GM18867 (cell line): Measurements from ENCODE around the gene INMT.
"Not testable (repeated sequence)": the region's sequence is repeated elsewhere in the genome, so short reads cannot be mapped to it uniquely, and the experiment has no call there.

ENCODE experiments used
- ATAC-seq: cut with Tn5 transposase; IDR thresholded peaks from one replicate; pipeline ENCODE4 v1.9.1; 2021; ENCODE audit warnings: mild to moderate bottlenecking, moderate library complexity; ENCODE audit not compliant: unreplicated experiment

Gene INMT

DNA sequence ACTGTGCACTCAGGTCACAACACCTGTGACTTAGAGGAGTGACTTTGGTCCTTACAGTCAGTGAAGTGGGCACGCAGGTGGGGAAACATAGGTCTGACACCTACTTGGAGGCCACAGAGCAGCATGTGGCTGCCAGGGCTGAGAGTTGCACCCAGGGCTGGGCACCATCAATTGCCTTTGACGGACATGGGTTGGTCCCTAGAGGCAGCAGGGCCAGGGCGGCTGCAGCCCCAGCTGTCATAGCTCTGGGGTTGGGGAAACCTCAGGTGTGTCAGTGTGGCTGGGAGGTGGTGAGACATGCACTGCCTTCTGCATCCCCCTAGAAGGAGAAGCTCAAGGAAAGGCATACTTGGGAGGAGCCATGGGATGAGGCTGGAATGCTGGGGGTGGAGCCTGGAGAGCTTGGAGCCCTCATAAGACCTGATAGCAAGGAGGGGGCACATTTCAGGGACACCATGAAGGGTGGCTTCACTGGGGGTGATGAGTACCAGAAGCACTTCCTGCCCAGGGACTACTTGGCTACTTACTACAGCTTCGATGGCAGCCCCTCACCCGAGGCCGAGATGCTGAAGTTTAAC lies at the start of gene INMT:
TSS of gene INMT (plus strand) at position 440 of the 578 bp plus-strand sequence. CDS start at position 456, 16 bp downstream.
- ATAC-seq: no peak

- ATAC-seq: no peak
Observed at GRCh38 chr7:30702200-30702599, 49.7 kb upstream of the INMT start.

- ATAC-seq: no peak
Observed at GRCh38 chr7:30703756-30704155, 48.2 kb upstream of the INMT start.

DNA sequence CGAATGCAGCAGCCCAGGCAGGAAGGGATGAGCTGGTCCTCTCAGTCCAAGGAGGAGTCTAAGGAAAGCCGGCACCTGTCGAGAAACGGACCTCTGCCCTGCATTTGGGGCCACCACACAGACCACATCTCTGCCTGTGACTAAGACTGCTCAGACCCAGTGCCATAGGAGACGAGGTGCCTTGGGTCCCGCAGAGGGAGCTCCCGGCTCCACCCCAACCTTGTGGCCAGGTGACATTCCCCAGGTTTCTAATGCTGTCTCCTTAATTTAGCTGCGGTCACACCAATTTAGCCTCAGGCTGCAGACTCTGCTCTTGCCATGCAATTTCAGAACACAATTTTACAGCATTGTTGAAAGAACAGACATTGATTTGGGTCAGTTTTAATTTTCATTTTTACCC lies 46.9 kb upstream of the INMT start:
- ATAC-seq: no peak

DNA sequence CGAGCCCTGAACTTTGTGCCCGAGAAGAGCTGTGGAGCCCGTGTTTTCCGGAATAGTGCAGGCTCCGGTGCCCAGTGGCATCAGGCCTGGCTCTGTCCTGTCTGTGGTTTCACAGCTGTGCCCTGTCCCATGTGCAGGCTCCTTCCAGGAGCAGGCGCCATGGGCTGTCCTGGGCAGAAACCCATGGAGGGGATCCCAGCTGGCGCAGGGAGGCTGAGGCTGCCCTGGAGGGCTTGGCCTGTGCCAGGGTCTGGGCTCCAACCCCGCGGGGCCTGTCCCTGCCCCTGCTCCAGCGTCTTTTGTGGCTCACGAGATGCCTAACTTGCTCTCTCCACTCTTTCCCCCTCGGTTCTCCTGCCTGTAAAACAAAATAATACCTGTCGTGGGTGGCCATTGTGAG lies 46.3 kb upstream of the INMT start:
- ATAC-seq: no peak

DNA sequence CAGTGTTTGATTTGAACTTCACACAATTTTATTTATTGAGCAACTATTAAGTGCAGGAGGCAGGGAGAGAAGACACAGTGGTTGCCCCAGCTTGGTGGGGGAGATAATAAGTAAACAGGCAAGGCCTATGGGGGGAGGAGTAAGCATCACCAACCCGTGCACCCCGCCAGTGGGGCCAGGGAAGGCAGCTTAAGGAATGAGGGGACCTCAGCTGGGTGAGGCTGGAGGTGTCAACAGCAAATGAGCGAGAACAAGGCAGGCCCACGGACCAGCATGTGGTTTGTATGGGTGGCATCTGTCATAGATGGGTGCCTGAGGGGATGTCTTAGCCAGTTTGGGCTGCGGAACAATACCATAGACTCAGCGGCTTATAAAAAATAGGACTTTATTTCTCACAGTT lies 45.6 kb upstream of the INMT start:
- ATAC-seq: no peak

DNA sequence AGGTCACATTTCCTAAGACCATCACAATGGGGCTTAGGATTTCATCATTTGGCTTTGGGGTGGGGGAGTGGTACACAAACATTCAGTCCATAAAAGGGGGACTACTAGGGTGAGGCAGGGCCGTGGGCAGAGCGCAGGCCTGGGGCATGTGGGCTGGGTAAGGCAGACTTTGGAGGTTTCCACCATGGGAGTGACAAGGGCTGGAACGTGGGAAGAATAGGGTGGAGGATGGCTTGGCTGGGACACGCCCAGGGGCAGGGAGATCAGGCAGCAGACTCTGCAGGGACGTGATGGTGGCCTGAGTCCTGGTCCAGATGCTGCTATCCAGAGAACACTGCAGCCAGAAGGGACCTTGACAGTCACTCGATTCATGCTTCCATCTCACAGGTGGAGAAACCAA lies 45.0 kb upstream of the INMT start:
- ATAC-seq: no peak

DNA sequence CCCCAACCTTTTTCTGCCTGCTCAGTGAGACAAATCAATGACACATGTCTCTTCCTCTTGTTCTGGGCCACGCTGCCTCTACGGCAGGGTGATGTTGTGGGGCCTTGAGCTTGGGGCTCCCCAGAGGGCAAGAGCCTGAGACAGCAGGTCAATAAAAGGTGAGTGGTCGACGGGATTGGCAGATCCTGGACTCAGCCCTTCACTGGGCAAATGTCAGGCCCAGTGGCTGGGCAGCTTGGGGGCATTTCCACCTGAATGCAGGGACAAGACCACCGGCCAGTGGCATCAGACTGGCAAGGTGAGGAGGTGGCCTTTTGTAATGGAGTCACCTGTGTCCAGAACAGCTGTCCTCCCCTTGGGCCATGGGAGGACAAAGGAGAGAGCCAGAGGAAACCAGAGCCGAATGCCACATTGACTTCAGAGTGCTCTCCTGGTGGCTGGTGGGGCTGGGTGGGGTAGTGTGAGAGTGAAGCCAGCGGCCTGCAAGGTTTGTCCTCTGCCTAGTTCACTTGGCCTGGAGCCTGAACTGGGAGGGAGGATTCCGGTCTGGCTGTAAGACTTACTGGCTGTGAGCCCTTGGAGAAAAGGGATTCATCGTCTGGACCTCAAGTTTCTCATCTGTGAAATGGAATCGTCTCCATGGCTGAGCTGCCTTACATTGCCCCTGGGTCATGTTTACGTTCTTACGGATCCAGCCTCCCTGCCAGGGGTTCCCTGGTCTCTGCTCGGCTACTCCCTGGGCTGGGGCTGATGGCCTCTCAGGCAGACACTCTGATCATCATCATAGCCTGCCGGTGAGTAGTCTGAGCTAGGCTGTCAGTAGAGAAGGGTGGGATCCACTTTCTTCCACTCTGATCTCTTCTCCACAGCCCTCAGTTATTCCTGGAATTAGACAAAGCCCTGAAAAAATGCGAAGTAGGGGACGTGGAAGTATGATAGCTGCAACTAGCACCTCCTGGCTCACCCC lies 44.3 kb upstream of the INMT start:
- ATAC-seq: no peak

- ATAC-seq: no peak
Observed at GRCh38 chr7:30708412-30708811, 43.5 kb upstream of the INMT start.

DNA sequence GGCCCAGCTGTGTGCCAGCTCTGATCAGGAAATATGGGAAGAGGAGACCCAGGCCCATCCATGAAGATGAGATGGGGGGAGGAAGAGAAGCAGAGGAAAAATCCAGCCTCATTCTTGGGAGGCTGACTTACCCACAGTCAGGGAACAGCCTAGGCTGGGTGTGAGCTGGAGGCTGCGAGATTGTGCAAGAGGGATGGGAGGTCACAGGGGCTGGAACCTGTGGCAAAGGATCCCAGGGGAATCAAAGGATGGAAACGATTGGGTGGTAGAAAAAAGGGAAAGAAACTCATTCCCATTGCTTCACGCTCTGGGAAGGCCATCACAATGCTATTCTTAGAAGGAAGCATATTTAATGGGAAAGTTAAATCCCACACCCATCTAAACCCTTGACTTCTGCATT lies 43.0 kb upstream of the INMT start:
- no peak for ATAC-seq

DNA sequence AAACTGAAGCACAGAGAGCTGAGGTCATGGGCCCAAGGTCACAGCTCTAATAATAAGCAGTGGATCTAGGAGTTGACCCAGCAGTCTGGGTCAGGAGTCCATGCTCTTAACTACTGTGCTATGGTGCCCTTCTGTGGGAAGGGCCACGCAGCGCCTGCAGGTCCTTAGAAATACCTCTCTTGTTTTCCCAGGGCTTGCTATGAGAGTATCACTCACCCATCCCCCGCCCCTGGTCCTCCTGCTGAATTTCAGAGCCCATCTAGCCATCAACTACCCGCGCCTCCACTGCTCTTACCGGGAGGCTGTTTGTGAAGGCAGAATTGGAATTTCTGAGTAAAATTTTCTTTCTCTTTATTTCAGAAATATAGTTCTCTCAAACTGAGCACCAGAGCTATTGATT lies 42.4 kb upstream of the INMT start:
- no peak for ATAC-seq

- ATAC-seq: no peak
Observed at GRCh38 chr7:30710669-30711068, 41.3 kb upstream of the INMT start.

GRCh38 chr7:30713392-30713791 lies 38.5 kb upstream of the INMT start:
- no peak for ATAC-seq

- no peak for ATAC-seq
Observed at GRCh38 chr7:30714129-30714528, 37.8 kb upstream of the INMT start.

DNA sequence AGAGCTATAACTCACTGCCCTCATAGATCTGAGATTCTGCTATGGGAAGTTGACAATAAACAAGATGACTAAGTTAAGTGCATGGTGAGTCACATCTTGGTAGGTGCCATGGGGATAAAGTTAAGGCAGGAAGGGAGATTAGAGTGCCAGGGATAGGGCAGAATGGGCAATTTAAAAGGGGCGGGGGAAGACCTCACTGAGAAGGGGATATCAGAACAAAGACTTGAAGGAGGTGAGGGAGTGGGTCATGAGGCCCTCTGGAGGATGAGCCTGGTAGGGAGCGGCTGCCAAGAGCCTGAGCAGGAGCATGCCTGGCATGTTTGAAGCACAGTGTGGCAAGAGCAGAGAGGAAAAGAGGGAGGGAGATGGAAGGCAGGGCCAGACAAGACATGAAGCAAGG lies 34.8 kb upstream of the INMT start:
- ATAC-seq: no peak

DNA sequence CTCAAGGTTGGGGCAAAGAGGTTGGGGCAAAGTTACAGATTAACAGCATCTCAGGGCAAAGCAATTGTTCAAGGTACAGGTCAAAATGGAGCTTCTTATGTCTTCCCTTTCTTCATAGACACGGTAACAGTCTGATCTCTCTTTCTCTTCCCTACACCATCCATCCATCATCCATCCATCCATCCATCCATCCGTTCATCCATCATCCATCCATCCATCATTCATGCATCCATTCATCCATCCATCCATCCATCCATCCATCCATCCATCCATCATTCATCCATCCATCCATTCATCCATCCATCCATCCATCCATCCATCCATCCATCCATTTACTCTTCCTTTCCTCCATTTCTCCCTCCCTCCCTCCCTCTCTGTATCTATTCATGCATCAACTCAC lies 32.5 kb upstream of the INMT start:
- not testable (repeated sequence) for ATAC-seq

DNA sequence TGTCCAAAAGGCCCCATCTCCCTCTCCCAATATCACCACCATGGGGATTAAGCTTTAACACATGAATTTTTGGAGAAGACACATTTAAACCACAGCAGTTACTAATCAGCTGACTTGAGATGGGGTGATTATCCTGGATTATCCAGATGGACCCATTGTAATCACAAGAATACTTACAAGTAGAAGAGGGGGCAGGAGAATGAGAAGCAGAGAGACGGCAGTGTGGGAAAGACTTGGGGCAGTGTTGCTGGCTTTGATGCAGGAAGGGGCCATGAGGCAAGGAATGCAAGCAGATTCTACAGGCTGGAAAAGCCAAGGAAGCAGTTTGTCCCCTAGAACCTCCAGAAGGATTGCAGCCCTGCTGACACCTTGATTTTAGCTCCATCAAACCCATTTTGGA lies 30.7 kb upstream of the INMT start:
- no peak for ATAC-seq

- ATAC-seq: no peak
Observed at GRCh38 chr7:30722187-30722586, 29.7 kb upstream of the INMT start.

DNA sequence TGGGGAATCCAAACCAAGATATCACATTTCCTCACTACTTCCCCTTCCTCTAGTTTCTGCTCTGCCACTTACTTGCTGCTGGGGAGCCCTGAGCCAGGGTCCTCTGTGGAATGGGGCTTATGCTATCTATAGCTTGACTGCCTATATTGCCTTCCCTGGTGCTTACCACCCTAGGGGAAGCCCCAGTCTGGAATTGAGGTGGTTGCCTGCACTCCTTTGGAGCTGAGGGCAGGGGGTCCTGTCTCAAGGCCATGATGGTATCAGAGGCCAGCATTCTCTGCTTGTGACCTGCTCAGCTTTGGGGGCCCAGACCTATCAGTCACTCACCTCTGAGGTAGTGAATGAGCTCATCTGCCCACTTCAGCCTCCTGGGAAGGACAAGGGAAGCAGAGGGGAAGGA lies 29.3 kb upstream of the INMT start:
- ATAC-seq: no peak

DNA sequence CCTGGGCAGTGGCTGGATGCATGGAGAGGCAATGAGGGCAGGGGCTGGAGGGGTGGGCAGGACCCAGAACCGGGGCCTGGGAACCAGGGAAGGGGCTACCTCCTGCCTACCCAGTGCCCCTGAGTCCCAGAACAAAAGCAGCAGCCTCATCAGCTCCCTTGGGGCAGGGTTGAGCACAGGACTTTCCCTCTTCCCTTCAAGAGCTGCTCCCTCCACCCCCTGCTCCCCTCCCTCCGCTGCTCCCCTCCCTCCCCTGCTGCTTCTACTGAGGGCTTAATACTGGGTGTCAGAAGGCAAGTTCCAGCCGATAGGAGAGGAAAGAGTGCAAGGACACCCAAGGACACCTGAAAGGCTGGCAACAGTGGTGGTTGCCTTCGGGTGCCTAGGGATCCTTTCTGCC lies 28.2 kb upstream of the INMT start:
- no peak for ATAC-seq

- no peak for ATAC-seq
Observed at GRCh38 chr7:30726296-30727006, 25.5 kb upstream of the INMT start.
